SK-N-SH (cell line): ENCODE data around the gene CD300H. TPM values are rescaled to one million over a fixed set of nuclear protein-coding genes. Genes with fewer than 3 reads are reported as not detected.

ENCODE experiments used
- CTCF ChIA-PET: fragments of 300-600, 350-600 bp; formaldehyde crosslinking; extraction: SDS; loops from one replicate; lab custom pipeline; 2021; lab: Yijun Ruan, JAX
- POLR2A ChIA-PET: fragments of 350-600 bp; sonication (Branson Sonifier 250); formaldehyde crosslinking; extraction: SDS; loops from one replicate; lab custom pipeline; 2020; ENCODE audit warnings: antibody characterized with exemption, inconsistent platforms; lab: Yijun Ruan, JAX
- DNase-seq: peaks from one replicate; pipeline ENCODE4 v3.0.0; 2012
- H2AFZ ChIP-seq: fragments of 200-600 bp; sonication (generic); 2 replicates; pipeline ENCODE4 v1.8.1; 2016; ENCODE audit warnings: antibody characterized with exemption, mild to moderate bottlenecking, low read depth
- H3F3A ChIP-seq: fragments of 200-600 bp; sonication (generic); replicated peaks from 2 replicates; pipeline ENCODE3; 2016; ENCODE audit warnings: antibody characterized with exemption, mild to moderate bottlenecking; ENCODE audit not compliant: insufficient read depth
- H3K27ac ChIP-seq, 2 experiments: fragments of 200-500 bp in 1 of 2; fragments of 200-600 bp in 1 of 2; sonication (Bioruptor generic) in 1 of 2; sonication (generic), shearing (Covaris generic) in 1 of 2; 2 replicates each; pipeline versions ENCODE4 v1.5.1 to v1.6.1; 2014 to 2016; ENCODE audit warnings: low read depth in 2 of 2, inconsistent platforms in 1 of 2, low read length in 1 of 2, mild to moderate bottlenecking in 1 of 2, mixed read lengths in 1 of 2
- H3K27me3 ChIP-seq: fragments of 200-600 bp; sonication (generic), shearing (Covaris generic); 2 replicates; pipeline ENCODE4 v1.6.1; 2016; ENCODE audit warnings: mixed run types; ENCODE audit not compliant: insufficient read depth
- H3K36me3 ChIP-seq, 2 experiments: fragments of 200-500 bp in 1 of 2; fragments of 200-600 bp in 1 of 2; sonication (Bioruptor generic) in 1 of 2; sonication (generic) in 1 of 2; replicated peaks in 1 of 2; 2 replicates each; pipeline versions ENCODE3 to v1.5.1; 2014 to 2016; ENCODE audit warnings: low read length in 1 of 2, mild to moderate bottlenecking in 1 of 2; ENCODE audit not compliant: insufficient read depth in 2 of 2, control insufficient read depth in 1 of 2
- H3K4me1 ChIP-seq, 2 experiments: fragments of 200-500 bp in 1 of 2; fragments of 200-600 bp in 1 of 2; sonication (Bioruptor generic) in 1 of 2; sonication (generic), shearing (Covaris generic) in 1 of 2; 2 replicates each; pipeline versions ENCODE4 v1.5.1 to v1.6.1; 2014 to 2016; ENCODE audit warnings: low read depth in 1 of 2, low read length in 1 of 2, mixed run types in 1 of 2; ENCODE audit not compliant: insufficient read depth in 2 of 2, control insufficient read depth in 1 of 2
- H3K4me2 ChIP-seq: fragments of 200-600 bp; sonication (generic), shearing (Covaris generic); 2 replicates; pipeline ENCODE4 v1.6.1; 2017; ENCODE audit warnings: mixed run types
- H3K4me3 ChIP-seq, 2 experiments: fragments of 200-500 bp in 1 of 2; fragments of 200-600 bp in 1 of 2; sonication (Bioruptor generic) in 1 of 2; sonication (generic), shearing (Covaris generic) in 1 of 2; 2 replicates each; pipeline versions ENCODE4 v1.5.1 to v1.8.1; 2014 to 2016; ENCODE audit warnings: low read depth in 2 of 2, inconsistent platforms in 1 of 2, low read length in 1 of 2, mild to moderate bottlenecking in 1 of 2, mixed read lengths in 1 of 2, moderate library complexity in 1 of 2
- H3K79me2 ChIP-seq: fragments of 200-600 bp; sonication (generic); 2 replicates; pipeline ENCODE4 v1.8.1; 2017; ENCODE audit warnings: mild to moderate bottlenecking; ENCODE audit not compliant: insufficient read depth
- H3K9ac ChIP-seq: fragments of 200-600 bp; sonication (generic); 2 replicates; pipeline ENCODE4 v1.6.1; 2017; ENCODE audit warnings: mixed run types
- H3K9me2 ChIP-seq: fragments of 200-600 bp; sonication (generic); 2 replicates; pipeline ENCODE4 v1.6.1; 2017; ENCODE audit warnings: mixed run types
- H3K9me3 ChIP-seq: fragments of 200-600 bp; sonication (generic); 2 replicates; pipeline ENCODE4 v1.6.1; 2017; ENCODE audit warnings: mixed run types, mild to moderate bottlenecking, moderate library complexity
- H4K20me1 ChIP-seq: fragments of 200-600 bp; sonication (generic); 2 replicates; pipeline ENCODE4 v1.6.1; 2017; ENCODE audit warnings: mild to moderate bottlenecking, mixed run types; ENCODE audit not compliant: insufficient read depth
- EZH2phosphoT487 ChIP-seq: fragments of 200-600 bp; sonication (generic); IDR thresholded peaks from 2 replicates; pipeline ENCODE4 v1.6.1; 2017; ENCODE audit warnings: low read depth, mixed run types, mild to moderate bottlenecking, antibody characterized with exemption, moderate library complexity, borderline replicate concordance
- FOXJ3 ChIP-seq: sonication (generic); formaldehyde crosslinking; IDR thresholded peaks from 2 replicates; pipeline ENCODE4 v1.5.1; 2020; ENCODE audit warnings: mild to moderate bottlenecking, missing genetic modification reagents
- FOXM1 ChIP-seq: IDR thresholded peaks from 2 replicates; pipeline ENCODE4 v1.4.0; 2012; ENCODE audit warnings: low read depth, mild to moderate bottlenecking
- GABPA ChIP-seq: IDR thresholded peaks from 2 replicates; pipeline ENCODE4 v1.4.0; 2012; ENCODE audit warnings: low read depth, mild to moderate bottlenecking
- GATA2 ChIP-seq: sonication (generic); formaldehyde crosslinking; IDR thresholded peaks from 2 replicates; pipeline ENCODE4 v1.5.0; 2020; ENCODE audit warnings: mild to moderate bottlenecking, missing genetic modification reagents
- NFIC ChIP-seq: IDR thresholded peaks from 2 replicates; pipeline ENCODE4 v1.4.0; 2012; ENCODE audit warnings: borderline replicate concordance
- POLR2AphosphoS5 ChIP-seq: IDR thresholded peaks from 2 replicates; pipeline ENCODE4 v1.6.1; 2012; ENCODE audit warnings: low read depth, low read length
- RAD21 ChIP-seq: IDR thresholded peaks from 2 replicates; pipeline ENCODE4 v1.6.1; 2012; ENCODE audit warnings: mild to moderate bottlenecking, low read length
- RCOR1 ChIP-seq: fragments of 150-350 bp; IDR thresholded peaks from 2 replicates; pipeline ENCODE4 v1.6.1; 2017; ENCODE audit warnings: antibody characterized with exemption, low read length
- RXRA ChIP-seq: IDR thresholded peaks from 2 replicates; pipeline ENCODE4 v1.4.0; 2012; ENCODE audit warnings: low read depth, mild to moderate bottlenecking, borderline replicate concordance
- SIN3A ChIP-seq: IDR thresholded peaks from 2 replicates; pipeline ENCODE4 v1.6.1; 2012; ENCODE audit warnings: low read depth, mild to moderate bottlenecking, low read length, moderate library complexity, borderline replicate concordance
- TAF1 ChIP-seq: IDR thresholded peaks from 2 replicates; pipeline ENCODE4 v1.6.1; 2012; ENCODE audit warnings: low read depth, mild to moderate bottlenecking, low read length, moderate library complexity, borderline replicate concordance
- TCF12 ChIP-seq: IDR thresholded peaks from 2 replicates; pipeline ENCODE4 v1.4.0; 2012
- TEAD4 ChIP-seq: IDR thresholded peaks from 2 replicates; pipeline ENCODE4 v1.4.0; 2012; ENCODE audit warnings: mild to moderate bottlenecking, borderline replicate concordance; ENCODE audit not compliant: insufficient read depth
- USF1 ChIP-seq: IDR thresholded peaks from 2 replicates; pipeline ENCODE4 v1.4.0; 2012; ENCODE audit warnings: low read depth, borderline replicate concordance
- USF2 ChIP-seq: fragments of 150-350 bp; IDR thresholded peaks from 2 replicates; pipeline ENCODE4 v1.6.1; 2017; ENCODE audit warnings: antibody characterized with exemption, low read length, low read depth, borderline replicate concordance
- WGBS: methylation state at CpG from one replicate; pipeline ENCODE4 v1.1.6; 2017; ENCODE audit warnings: low lambda C conversion rate; 5-methylcytosine and 5-hydroxymethylcytosine counted together
- polyA plus RNA-seq, 3 experiments: library from polyadenylated mRNA; depleted of rRNA; stranded (reverse); fragments of >200 nt; gene quantifications; 2 replicates each; pipeline ENCODE4 v1.2.3, GENCODE V29; 2012
- TF ChIP-seq, protein P1 (sequence below): IDR thresholded peaks from 2 replicates; pipeline ENCODE4; 2012
- TF ChIP-seq, protein P2 (sequence below): fragments of 150-350 bp; IDR thresholded peaks from 2 replicates; pipeline ENCODE4 v1.6.1; 2016; ENCODE audit warnings: mild to moderate bottlenecking, low read depth, low read length
- TF ChIP-seq, protein P3 (sequence below): IDR thresholded peaks from 2 replicates; pipeline ENCODE4 v1.4.0; 2012; ENCODE audit warnings: low read depth, borderline replicate concordance

Gene CD300H
- not detected in 2 replicates for polyA plus RNA-seq (2012; rRNA removed)
- polyA plus RNA-seq (2012; cell fraction: cytosol; rRNA removed) = not detected in 2 replicates
- not detected in 2 replicates for polyA plus RNA-seq (2012; cell fraction: nucleus; rRNA removed)

- Histone ChIP-seq H3K36me3 (no peaks in the 10 kb centered on the region), H3K4me1 (no peaks in the 10 kb centered on the region), H3K27me3 (no peaks in the 10 kb centered on the region), H3K9me3 (no peaks in the 10 kb centered on the region), H3F3A (no peaks in the 10 kb centered on the region), H3K79me2 (no peaks in the 10 kb centered on the region), H2AFZ (no peak within 1 kb of the TSS), H3K4me3 (no peak within 1 kb of the TSS; a peak in 1 of 4 replicates), H3K9me2 (no peaks in the 10 kb centered on the region), H3K27ac (no peak within 1 kb of the TSS), H3K4me2 (no peak within 1 kb of the TSS), H4K20me1 (no peaks in the 10 kb centered on the region), H3K9ac (no peak within 1 kb of the TSS)
- DNase-seq = no peak
- TF ChIP-seq SIN3A = no peak
- no peak for TF ChIP-seq USF1
- TF ChIP-seq RXRA = no peak
- no peak for TF ChIP-seq FOXM1
- TF ChIP-seq USF2 = no peak
- TF ChIP-seq GABPA = no peak
- TF ChIP-seq POLR2AphosphoS5 = no peak
- TF ChIP-seq EZH2phosphoT487 = no peak
- TF ChIP-seq TAF1 = no peak
- POLR2A ChIA-PET = no interaction called here
- WGBS = 41% methylated on average over 2 of the region's 2 CpGs
- CTCF ChIA-PET = interaction anchor here (0.7 to 3.8 kb wide), 24 partner anchors 10 to 266 kb away, joined by 3 to 104 read pairs (median 12); partner anchors contain the start of genes CD300C, CD300LB and RAB37
Measured at GRCh38 chr17:74567397-74567796, at the start of gene CD300H. CD300H (minus strand) TSS chr17:74567509.

- Histone ChIP-seq H2AFZ (no peak overlapping the region), H3K4me1 (no peaks in the 10 kb centered on the region), H3K9me3 (no peaks in the 10 kb centered on the region; the same call in 1 of the 2 replicates), H3K9me2 (no peaks in the 10 kb centered on the region), H3K4me2 (no peak overlapping the region), H3K27ac (no peak overlapping the region), H3F3A (no peaks in the 10 kb centered on the region), H3K4me3 (no peak overlapping the region), H3K27me3 (no peaks in the 10 kb centered on the region), H3K36me3 (no peaks in the 10 kb centered on the region), H3K79me2 (no peaks in the 10 kb centered on the region), H4K20me1 (no peaks in the 10 kb centered on the region), H3K9ac (no peak overlapping the region)
- POLR2A ChIA-PET = no interaction called here
- CTCF ChIA-PET = interaction anchor here (0.7 to 2.7 kb wide), 10 partner anchors 9 to 249 kb away, joined by 3 to 10 read pairs (median 4); partner anchors contain the start of gene RAB37
- DNase-seq = no peak
- 63% methylated on average over 7 of the region's 7 CpGs for WGBS
- TF ChIP-seq EZH2phosphoT487 (no peak), FOXM1 (no peak), NFIC (no peak), RCOR1 (no peak), POLR2AphosphoS5 (no peak), USF2 (no peak), FOXJ3 (CRISPR knock-in tag) (no peak), TEAD4 (no peak), TCF12 (no peak), RAD21 (no peak), TAF1 (no peak), GATA2 (CRISPR knock-in tag) (no peak), GABPA (no peak)
- TF ChIP-seq, protein P1, sequence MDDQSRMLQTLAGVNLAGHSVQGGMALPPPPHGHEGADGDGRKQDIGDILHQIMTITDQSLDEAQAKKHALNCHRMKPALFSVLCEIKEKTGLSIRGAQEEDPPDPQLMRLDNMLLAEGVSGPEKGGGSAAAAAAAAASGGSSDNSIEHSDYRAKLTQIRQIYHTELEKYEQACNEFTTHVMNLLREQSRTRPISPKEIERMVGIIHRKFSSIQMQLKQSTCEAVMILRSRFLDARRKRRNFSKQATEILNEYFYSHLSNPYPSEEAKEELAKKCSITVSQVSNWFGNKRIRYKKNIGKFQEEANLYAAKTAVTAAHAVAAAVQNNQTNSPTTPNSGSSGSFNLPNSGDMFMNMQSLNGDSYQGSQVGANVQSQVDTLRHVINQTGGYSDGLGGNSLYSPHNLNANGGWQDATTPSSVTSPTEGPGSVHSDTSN = no peak
- TF ChIP-seq, protein P2, sequence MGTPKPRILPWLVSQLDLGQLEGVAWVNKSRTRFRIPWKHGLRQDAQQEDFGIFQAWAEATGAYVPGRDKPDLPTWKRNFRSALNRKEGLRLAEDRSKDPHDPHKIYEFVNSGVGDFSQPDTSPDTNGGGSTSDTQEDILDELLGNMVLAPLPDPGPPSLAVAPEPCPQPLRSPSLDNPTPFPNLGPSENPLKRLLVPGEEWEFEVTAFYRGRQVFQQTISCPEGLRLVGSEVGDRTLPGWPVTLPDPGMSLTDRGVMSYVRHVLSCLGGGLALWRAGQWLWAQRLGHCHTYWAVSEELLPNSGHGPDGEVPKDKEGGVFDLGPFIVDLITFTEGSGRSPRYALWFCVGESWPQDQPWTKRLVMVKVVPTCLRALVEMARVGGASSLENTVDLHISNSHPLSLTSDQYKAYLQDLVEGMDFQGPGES = no peak
- TF ChIP-seq, protein P3, sequence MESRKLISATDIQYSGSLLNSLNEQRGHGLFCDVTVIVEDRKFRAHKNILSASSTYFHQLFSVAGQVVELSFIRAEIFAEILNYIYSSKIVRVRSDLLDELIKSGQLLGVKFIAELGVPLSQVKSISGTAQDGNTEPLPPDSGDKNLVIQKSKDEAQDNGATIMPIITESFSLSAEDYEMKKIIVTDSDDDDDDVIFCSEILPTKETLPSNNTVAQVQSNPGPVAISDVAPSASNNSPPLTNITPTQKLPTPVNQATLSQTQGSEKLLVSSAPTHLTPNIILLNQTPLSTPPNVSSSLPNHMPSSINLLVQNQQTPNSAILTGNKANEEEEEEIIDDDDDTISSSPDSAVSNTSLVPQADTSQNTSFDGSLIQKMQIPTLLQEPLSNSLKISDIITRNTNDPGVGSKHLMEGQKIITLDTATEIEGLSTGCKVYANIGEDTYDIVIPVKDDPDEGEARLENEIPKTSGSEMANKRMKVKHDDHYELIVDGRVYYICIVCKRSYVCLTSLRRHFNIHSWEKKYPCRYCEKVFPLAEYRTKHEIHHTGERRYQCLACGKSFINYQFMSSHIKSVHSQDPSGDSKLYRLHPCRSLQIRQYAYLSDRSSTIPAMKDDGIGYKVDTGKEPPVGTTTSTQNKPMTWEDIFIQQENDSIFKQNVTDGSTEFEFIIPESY = no peak
Measured at GRCh38 chr17:74616696-74617095, 49.4 kb upstream of the CD300H start.
